Cardiac fibroblast (primary cell): Measurements from ENCODE around the gene HELZ2.
"Not testable (repeated sequence)": the region's sequence is repeated elsewhere in the genome, so short reads cannot be mapped to it uniquely, and the experiment has no call there.

Experiments used
- DNase-seq, 2 donors: peaks; one replicate each; pipeline versions ENCODE4 v3.0.0 to v3.0.0-alpha.2; 2010; ENCODE audit warnings: low read depth in 2 of 2
- H3K4me3 ChIP-seq, 2 donors: replicated peaks in 1 of 2; 1 replicate in 1 of 2; 2 replicates in 1 of 2; pipeline ENCODE4 v1.5.1; 2011; ENCODE audit warnings: low read depth in 2 of 2, low read length in 2 of 2, mild to moderate bottlenecking in 2 of 2, moderate library complexity in 1 of 2
- CTCF ChIP-seq: IDR thresholded peaks from one replicate; pipeline ENCODE4 v1.5.1; 2011; ENCODE audit warnings: low read depth, mild to moderate bottlenecking, low read length, inconsistent platforms

Gene HELZ2

GRCh38 chr20:63572071-63572787 lies 1.8 kb downstream of the HELZ2 start:
- H3K4me3 ChIP-seq = no peak overlapping the region
- no peak for DNase-seq
- TF ChIP-seq CTCF = no peak

- DNase-seq, H3K4me3 ChIP-seq: not testable (repeated sequence)
Measured at GRCh38 chr20:63571087-63571478, 3.0 kb downstream of the HELZ2 start.

DNA sequence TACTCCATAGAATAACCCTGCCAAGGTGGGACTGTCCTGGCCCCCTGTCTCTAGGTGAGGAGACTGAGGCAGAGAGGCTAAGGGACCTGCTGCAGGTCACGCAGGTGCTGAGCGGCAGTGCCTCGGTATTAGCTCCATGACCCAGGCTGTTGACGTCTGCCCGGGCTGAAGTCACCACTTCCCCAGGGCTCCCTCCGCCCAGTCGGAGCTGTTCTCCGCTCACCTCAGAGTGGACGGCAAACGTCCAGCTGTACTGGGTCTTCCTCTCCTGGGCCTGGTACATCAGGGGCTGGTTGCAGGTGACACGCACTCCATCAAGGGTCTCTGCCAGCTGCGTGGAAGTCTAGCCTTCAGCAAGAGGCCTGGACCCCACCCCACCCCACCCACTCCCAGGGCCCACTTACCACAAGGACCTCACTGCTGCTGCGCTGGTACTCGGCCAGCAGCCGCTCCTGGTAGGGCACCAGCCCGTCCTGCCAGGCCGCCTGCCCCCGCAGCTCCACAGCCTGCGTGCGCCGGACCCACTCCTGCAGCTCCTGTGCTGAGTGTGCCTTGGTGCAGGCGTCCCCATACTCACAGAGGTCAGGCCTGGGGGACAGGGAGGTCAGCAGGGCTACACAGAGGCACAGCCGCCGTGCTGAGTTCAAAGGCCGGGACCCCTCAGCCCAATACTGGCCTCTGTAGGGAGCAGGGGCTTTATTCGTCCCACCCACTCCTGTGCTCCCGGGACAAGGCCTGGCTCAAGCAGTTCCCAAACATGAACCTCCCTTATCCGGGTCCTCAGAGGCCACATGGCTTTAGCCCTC lies 3.6 kb downstream of the HELZ2 start:
- TF ChIP-seq CTCF = no peak
- H3K4me3 ChIP-seq = no peak overlapping the region
- DNase-seq = no peak

DNA sequence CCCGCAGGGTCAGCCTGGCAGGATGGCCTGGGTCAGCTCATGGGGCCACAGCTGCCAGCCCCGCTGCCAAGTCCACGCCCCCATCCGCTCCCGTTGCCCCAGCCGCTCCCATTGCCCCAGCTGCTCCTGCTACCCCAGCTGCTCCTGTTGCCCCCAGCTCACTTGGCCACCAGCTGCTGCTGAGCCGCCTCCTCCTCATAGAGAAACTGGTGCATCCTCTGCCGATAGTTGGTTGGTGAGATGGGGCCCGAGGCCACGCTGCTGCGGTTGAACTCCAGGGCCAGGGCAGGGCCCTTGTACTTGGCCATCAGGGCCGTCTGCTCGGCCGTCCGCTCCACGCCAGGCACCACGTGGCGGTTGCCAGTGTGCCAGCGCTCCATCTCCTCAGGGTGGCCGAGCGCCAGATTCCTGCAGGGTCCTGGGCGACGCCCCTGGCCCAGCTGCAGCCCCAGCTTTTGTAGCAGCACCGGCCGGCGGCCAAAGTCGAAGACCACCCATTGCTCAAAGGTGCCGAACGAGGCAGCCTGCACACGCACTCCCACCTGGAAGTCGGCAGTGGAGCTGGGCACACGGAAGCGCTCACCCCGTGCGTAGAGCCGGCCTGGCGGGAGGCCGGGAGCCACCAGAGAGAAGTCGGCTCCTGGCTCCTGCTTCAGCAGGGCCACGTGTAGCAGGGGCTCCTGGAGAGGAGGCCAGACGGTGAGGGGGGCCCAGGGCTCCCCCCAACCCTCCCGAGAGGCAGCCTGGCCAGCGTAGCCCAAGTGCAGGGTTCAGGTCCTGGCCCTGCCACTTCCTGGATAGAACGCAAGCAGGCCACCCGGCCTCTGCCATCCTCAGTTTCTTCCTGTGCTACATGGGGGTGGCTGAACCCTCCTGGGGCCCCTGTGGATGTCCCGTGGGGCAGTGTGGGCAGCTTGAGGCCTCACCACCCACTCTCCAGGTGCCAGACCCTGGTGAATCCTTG lies 4.8 kb downstream of the HELZ2 start:
- no peak overlapping the region for H3K4me3 ChIP-seq
- DNase-seq = no peak
- TF ChIP-seq CTCF = no peak

DNA sequence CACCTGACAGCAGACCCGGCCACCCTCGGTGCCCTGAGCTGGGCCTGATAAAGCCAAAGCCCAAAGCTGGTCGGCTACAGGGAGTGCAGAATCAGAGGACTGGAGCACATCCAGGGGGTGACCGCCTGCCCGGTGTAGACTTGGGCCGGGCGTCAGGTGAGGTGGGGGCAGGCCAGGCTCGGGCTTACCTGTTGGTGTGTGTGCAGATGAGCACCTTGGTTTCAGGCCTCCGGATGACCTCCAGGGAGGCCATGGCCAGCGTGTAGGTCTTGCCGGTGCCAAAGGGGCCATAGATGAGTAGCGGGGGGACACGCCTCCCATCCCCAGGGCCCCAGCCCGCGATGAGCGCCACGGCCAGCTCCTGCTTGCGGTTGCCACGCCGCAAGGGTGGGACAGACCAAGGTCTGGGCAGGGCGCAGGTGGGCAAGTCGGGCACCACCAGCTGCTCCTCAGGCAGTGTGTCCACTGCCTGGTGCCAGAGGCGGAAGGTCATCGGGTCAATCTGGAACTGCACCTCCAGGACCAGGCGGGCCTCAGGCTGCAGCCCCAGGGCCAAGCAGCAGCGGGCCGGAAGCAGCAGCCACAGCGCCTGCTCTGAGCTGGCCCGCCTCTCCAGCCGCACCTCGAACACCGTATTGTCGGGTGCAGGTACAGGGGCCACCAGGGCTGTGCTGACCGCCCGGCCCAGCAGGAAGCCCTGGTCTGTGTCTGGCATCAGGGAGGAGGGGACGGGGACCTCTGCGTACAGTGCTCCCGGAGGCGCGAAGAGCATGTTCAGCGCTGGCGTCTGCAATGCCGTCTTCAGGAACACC lies 5.7 kb downstream of the HELZ2 start:
- no peak for DNase-seq
- H3K4me3 ChIP-seq = no peak overlapping the region
- TF ChIP-seq CTCF = no peak

GRCh38 chr20:63567386-63568169 lies 6.5 kb downstream of the HELZ2 start:
- DNase-seq = no peak
- no peak for TF ChIP-seq CTCF
- H3K4me3 ChIP-seq = no peak overlapping the region
